ENCODE results near the gene ZNF134.

ZNF134 gene

GRCh38 chr19:57613941-57614743 is at the start of gene ZNF134:
ZNF134 (plus strand) TSS chr19:57614242; CDS start chr19:57619469, 5,227 bp downstream.
- peak; percentile 75 to 85 for DNase-seq (ENCODE audit: extremely low read depth in 1 of 2, low read depth in 1 of 2)

- no peak for DNase-seq (ENCODE audit: extremely low read depth in 1 of 2, low read depth in 1 of 2)
Observed at GRCh38 chr19:57566396-57567265, 47.4 kb upstream of the ZNF134 start.

GRCh38 chr19:57570707-57571106 is 43.3 kb upstream of the ZNF134 start:
- no peak for DNase-seq (ENCODE audit: extremely low read depth in 1 of 2, low read depth in 1 of 2)

- no peak for DNase-seq (ENCODE audit: extremely low read depth in 1 of 2, low read depth in 1 of 2)
Observed at GRCh38 chr19:57572415-57572947, 41.6 kb upstream of the ZNF134 start.

DNA sequence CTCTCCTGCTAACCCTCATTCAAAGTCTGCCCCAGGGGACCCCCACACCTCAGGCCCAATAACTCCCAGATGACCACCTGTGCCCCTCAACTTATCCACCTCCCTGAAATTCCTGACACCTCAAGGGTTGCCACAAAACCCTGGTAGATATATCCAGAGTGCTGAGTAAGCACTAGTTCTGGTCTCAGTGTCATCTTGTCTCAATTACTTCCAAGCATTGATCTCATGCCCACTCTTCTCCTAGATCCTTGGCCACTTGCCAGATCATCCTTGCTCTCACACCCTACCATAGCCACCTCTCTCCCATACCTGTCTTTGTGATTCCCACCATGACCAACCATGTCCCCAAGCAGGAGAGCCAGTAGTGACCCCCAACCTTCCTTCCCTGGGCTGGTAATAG is 37.4 kb upstream of the ZNF134 start:
- DNase-seq (ENCODE audit: extremely low read depth in 1 of 2, low read depth in 1 of 2): no peak

DNA sequence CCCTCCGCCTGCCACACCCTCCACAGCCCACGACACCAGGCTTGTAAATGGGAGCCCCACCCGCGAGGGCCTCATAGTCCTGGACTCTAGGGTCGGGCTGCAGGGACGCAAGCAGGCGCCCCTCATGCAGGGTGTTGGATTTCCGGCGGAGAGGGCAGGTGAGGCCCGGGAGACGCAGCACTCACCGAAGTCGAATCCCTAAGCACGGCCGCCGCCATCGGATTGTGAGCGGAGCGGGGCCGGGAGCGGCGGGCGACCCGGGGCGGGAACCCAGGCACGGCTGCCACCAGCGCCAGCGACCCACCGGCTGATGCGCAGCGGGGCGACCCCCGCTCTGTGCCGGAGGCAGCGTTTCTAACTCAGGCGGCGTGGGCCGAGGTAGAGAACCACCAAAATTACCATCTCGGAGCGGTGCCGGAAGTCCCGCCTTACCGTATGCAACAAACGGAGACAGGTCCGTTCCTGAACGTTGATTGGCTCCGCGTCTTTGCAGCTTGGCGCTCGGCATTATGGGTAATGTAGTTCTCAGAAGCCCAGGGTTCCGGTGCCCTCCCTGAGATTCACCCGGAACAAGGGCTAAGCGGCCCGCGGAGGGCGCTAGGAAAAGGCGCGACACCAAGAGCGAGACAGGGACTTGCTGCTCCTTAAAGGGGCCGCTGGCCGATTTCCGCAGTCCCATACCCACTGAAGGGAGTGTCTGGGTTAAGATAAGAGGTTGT is 35.4 kb upstream of the ZNF134 start, which contains the start of gene ZNF416:
Gene ZNF416, minus strand, starts transcription at position 425 of the 719 bp plus-strand sequence. Its CDS starts 207 bp downstream, at position 218.
- DNase-seq (ENCODE audit: extremely low read depth in 1 of 2, low read depth in 1 of 2): peak; percentile 84 to 95

DNA sequence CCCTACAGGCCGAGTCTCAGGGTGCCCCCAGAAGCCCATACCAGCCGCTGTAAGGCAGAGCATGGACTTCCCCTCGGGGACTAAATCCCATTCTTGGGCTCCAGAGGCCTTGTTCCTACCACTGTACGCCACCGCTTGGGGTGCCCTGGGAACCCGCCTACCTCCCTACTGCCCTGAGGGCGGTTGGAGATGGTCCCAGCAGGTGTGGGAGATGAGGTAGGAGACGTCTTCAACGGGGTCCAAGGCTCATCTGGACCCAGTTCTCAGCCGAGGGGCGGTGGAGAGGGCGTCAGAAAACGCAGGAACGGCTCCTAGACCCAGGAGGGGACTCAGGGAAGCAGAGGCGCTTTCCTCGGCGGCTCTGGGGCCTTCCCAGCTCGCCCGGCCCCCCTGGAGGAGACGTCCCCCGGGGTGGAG is 30.9 kb upstream of the ZNF134 start:
- DNase-seq (ENCODE audit: extremely low read depth in 1 of 2, low read depth in 1 of 2): no peak

DNA sequence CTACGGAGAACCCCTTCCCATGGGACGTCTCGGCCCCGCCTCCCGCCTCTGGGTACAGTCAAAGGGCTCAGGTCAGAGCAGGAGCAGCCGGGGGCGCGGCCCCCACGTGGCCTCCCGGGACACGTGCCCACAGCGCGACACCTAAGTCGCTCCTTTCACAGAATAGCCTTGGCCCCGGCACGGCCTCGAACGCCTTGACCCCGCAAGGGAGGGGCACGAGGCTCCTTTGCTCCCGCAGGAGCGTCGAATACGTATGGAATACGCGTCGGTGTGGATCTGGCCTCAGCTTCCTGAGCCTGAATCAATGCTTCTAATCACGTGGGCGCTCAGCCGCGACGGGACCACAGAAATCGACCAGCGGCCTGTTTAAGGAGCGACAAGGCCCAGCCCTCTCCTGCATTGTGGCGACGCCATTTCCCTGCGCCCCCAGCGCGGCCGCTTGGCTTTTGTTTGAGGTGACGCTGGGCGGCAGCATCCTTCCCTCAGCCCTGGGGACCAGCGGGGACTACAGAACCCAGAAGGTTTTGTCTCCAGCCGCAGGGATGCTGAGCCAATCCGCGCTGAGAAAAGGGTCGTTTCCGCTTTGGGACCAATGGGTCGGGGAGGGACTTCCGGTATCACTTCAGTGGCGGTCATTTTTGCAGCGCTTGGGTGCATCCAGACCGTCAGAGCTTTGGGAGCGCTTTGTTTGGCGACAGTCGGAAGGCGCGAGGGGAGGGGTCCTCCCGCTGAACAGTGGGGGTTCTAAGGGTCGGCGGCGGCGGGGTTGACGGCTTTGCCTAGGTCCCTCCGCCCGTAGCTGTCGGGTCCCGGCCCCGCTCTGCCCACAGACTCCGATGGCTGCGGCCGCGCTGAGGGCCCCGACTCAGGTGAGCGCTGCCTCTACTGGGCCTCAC is 30.3 kb upstream of the ZNF134 start, which contains the start of gene ZIK1:
Gene ZIK1, plus strand, starts transcription at position 625 of the 896 bp plus-strand sequence. Its CDS starts 212 bp downstream, at position 837.
- DNase-seq (ENCODE audit: extremely low read depth in 1 of 2, low read depth in 1 of 2): peak; percentile 52 to 82

- no peak for DNase-seq (ENCODE audit: extremely low read depth in 1 of 2, low read depth in 1 of 2)
Observed at GRCh38 chr19:57587529-57587928, 26.5 kb upstream of the ZNF134 start.

DNA sequence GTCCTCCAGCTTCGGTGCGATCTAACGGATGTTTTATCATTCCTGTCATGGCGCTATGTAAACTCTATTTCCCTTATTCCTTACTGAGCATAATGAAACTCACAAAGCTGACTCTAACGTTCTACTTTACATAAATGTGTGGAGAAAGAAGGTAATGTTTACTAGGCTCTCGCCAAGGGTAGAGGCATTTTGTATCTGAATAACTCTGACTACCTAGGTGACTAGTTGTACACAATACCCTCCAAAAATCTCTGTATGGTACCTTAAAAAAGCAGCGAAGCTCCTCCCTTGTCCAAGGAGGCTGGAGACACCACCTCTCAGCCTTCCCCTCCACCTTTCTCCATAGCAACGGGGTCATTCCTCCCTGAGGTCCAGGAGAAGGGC is 14.7 kb upstream of the ZNF134 start:
- no peak for DNase-seq (ENCODE audit: extremely low read depth in 1 of 2, low read depth in 1 of 2)

GRCh38 chr19:57599761-57600383 is 14.2 kb upstream of the ZNF134 start, which contains the start of gene ZNF530:
ZNF530 (plus strand) TSS chr19:57599885; CDS start chr19:57604346, 4,461 bp downstream.
- DNase-seq (ENCODE audit: extremely low read depth in 1 of 2, low read depth in 1 of 2): peak; percentile 68 to 87

GRCh38 chr19:57606931-57607330 is 7.1 kb upstream of the ZNF134 start:
- DNase-seq (ENCODE audit: extremely low read depth in 1 of 2, low read depth in 1 of 2): no peak

- no peak for DNase-seq (ENCODE audit: extremely low read depth in 1 of 2, low read depth in 1 of 2)
Observed at GRCh38 chr19:57611113-57611512, 2.9 kb upstream of the ZNF134 start.

- DNase-seq (ENCODE audit: extremely low read depth in 1 of 2, low read depth in 1 of 2): no peak
Observed at GRCh38 chr19:57615346-57615745, 1.3 kb downstream of the ZNF134 start.

DNA sequence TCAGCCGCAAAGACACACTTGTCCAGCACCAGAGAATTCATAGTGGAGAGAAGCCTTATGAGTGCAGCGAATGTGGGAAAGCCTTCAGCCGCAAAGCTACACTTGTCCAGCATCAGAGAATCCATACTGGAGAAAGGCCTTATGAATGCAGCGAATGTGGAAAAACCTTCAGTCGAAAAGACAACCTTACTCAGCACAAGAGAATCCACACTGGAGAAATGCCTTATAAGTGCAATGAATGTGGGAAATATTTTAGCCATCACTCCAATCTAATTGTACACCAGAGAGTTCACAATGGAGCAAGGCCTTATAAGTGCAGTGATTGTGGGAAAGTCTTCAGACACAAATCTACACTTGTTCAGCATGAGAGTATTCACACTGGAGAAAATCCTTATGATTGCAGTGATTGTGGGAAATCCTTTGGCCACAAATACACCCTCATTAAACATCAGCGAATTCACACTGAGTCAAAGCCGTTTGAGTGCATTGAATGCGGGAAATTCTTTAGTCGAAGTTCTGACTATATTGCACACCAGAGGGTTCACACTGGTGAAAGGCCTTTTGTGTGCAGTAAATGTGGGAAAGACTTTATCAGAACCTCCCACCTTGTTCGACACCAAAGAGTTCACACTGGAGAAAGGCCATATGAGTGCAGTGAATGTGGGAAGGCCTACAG is 6.8 kb downstream of the ZNF134 start:
- DNase-seq (ENCODE audit: extremely low read depth in 1 of 2, low read depth in 1 of 2): no peak

DNA sequence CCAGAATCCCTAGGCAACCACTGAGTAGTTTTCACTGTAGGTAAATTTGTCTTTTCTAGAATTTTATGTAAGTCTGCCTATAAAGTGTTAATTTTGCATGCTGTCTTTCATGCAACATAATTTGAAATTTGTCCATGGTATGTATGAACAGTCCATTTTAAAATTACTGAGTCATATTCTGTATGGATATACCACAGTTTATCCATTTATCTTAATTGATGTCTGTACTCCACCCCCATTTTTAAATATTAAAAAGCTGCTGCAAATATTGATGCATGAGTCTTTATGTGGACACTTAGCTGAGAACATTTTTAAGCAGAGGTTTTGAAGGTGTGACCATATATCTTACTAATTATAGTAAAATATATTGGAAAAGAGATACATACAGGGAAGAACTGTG is 9.0 kb downstream of the ZNF134 start:
- no peak for DNase-seq (ENCODE audit: extremely low read depth in 1 of 2, low read depth in 1 of 2)

- DNase-seq (ENCODE audit: extremely low read depth in 1 of 2, low read depth in 1 of 2): peak; percentile 76 to 77
Observed at GRCh38 chr19:57632987-57633831, 19.2 kb downstream of the ZNF134 start, which contains the start of gene ZNF211. ZNF211 (plus strand) TSS chr19:57633168; CDS start chr19:57633347, 179 bp downstream.

DNA sequence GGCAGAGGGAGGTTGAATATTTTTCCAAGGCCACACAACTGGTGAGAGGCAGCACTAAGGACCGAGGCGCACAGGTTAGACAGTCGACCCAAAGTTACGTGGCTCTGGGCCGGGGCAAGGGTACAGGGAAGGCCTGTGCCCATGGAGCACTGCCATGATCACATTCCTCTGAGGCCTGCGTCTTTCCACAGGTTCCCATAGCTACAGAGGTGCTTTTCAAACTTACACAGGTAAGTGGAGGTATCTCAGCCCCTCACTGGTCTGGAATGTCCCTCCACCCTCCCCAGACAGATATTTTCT is 19.7 kb downstream of the ZNF134 start:
- DNase-seq (ENCODE audit: extremely low read depth in 1 of 2, low read depth in 1 of 2): no peak
